Vagina (tissue), 2 donors: ENCODE measurements around the gene NAA80. TPM values are rescaled to one million over a fixed set of nuclear protein-coding genes. Genes with fewer than 3 reads are reported as not detected.

Experiments used
- DNase-seq, 2 donors: peaks; one replicate each; pipeline ENCODE4 v3.0.0-alpha.2; 2017; ENCODE audit errors: extremely low spot score in 2 of 2
- H3K27ac ChIP-seq: fragments of 200-600 bp; sonication (generic); one replicate; pipeline ENCODE4 v1.5.1; 2019
- H3K27me3 ChIP-seq: fragments of 200-600 bp; sonication (generic); one replicate; pipeline ENCODE4 v1.5.1; 2019
- H3K36me3 ChIP-seq, 2 donors: fragments of 200-600 bp; sonication (generic); one replicate each; pipeline ENCODE4 v1.5.1; 2017 to 2019
- H3K4me1 ChIP-seq: fragments of 200-600 bp; sonication (generic); one replicate; pipeline ENCODE4 v1.5.1; 2019
- H3K4me3 ChIP-seq, 2 donors: fragments of 200-600 bp; sonication (generic); 1 replicate in 1 of 2; 2 replicates in 1 of 2; pipeline ENCODE4 v1.5.1; 2016 to 2019
- H3K9me3 ChIP-seq: fragments of 200-600 bp; sonication (generic); one replicate; pipeline ENCODE4 v1.5.1; 2019
- POLR2A ChIP-seq, 2 donors: fragments of 450-650 bp; IDR thresholded peaks; one replicate each; pipeline ENCODE4 v1.6.1; 2017; ENCODE audit warnings: antibody characterized with exemption in 2 of 2, mild to moderate bottlenecking in 2 of 2, moderate library complexity in 2 of 2
- POLR2AphosphoS5 ChIP-seq, 2 donors: sonication (generic); formaldehyde crosslinking; IDR thresholded peaks; one replicate each; pipeline ENCODE4 v1.9.0; 2017; ENCODE audit warnings: antibody characterized with exemption in 2 of 2, mild to moderate bottlenecking in 2 of 2, low read depth in 1 of 2; ENCODE audit not compliant: insufficient read depth in 1 of 2
- intact Hi-C: fragments of 100-400 bp; cut with DNase I; formaldehyde crosslinking; loops from one replicate; pipeline ENCODE4 v1.15.1; 2023
- total RNA-seq: library from RNA; depleted of rRNA; stranded (reverse); fragments of >200 nt; gene quantifications from one replicate; pipeline ENCODE4 v1.2.3, GENCODE V29; 2016
- TF ChIP-seq, protein P1 (sequence below), 3 experiments: fragments of 450-650 bp in 2 of 3; fragments of 200-600 bp in 1 of 3; sonication (generic) in 1 of 3; IDR thresholded peaks; one replicate each; pipeline ENCODE4 v1.5.1; 2017 to 2019; ENCODE audit warnings: antibody characterized with exemption in 3 of 3, mild to moderate bottlenecking in 2 of 3, moderate library complexity in 2 of 3

Gene NAA80
- total RNA-seq, 1 donor from 2014 or later: 10.1 TPM

DNA sequence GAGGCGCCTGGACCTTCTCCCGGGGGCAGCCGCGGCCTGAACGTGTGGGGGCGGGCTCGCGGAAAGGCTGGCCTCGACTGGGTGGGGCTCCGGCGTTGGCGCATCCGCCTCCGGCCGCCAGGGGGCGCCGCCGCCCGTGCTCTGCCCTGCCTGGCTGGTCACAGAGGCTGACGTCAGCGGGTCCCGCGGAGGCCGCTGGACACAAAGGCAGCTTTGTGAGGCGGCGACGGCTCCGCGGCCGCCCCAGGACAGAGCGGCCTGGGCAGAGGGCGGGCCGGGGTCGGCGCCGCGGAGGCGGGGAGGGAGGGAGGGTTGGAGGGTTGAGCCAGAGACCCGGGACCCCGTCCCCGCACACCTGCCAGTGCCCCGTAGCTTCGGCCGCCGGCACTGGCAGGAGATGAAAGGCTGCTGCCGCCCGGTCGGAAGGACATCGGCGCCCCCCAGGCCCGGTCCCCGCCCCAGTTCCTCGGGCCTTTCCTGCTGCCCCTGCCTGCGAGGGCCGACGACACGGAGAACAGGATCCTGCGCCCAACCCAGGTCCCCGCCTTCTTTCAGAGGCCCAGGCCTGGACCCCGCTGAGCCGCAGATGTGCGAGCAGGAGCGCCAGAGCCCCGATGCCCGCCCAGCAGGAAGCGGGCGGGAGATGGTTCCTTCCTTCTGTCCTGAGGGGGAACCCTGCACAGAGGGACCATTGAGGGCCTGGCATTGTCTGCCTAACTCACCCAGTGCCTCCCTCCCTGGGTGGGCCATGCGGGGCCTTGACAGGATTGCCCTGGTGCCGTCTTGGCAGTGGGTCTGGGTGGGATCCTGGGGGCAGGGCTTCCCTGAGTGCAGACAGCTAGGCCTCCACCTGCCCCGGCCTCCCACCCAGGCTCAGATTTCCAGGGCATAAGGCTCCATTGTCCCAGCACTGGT lies 38.9 kb downstream of the NAA80 start:
- TF ChIP-seq POLR2A (IDR thresholded peaks at IDR 0.05) (peak in 1 of 2 donors; percentile 82), POLR2AphosphoS5 (IDR thresholded peaks at IDR 0.05; ENCODE audit: insufficient read depth in 1 of 2, low read depth in 1 of 2) (peak in 1 of 2 donors; percentile 71)
- TF ChIP-seq, protein P1, sequence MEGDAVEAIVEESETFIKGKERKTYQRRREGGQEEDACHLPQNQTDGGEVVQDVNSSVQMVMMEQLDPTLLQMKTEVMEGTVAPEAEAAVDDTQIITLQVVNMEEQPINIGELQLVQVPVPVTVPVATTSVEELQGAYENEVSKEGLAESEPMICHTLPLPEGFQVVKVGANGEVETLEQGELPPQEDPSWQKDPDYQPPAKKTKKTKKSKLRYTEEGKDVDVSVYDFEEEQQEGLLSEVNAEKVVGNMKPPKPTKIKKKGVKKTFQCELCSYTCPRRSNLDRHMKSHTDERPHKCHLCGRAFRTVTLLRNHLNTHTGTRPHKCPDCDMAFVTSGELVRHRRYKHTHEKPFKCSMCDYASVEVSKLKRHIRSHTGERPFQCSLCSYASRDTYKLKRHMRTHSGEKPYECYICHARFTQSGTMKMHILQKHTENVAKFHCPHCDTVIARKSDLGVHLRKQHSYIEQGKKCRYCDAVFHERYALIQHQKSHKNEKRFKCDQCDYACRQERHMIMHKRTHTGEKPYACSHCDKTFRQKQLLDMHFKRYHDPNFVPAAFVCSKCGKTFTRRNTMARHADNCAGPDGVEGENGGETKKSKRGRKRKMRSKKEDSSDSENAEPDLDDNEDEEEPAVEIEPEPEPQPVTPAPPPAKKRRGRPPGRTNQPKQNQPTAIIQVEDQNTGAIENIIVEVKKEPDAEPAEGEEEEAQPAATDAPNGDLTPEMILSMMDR (IDR thresholded peaks at IDR 0.05): peak; percentile 92 to 99 (median 95)
- Histone ChIP-seq H3K27me3 (no peaks in the 10 kb centered on the region), H3K27ac (peak overlapping the region; percentile 98), H3K36me3 (peaks cover 0 to 27% of the 10 kb centered on the region in 2 donors), H3K4me1 (peaks cover 57% of the 10 kb centered on the region), H3K4me3 (peak overlapping the region; percentile 54 to 61), H3K9me3 (no peaks in the 10 kb centered on the region)
- no peak for DNase-seq
- intact Hi-C loops: no loop called here

GRCh38 chr3:50259432-50260026 lies 39.7 kb downstream of the NAA80 start:
- H3K4me3 ChIP-seq: peak overlapping the region in 1 of 2 donors; percentile 54
- H3K27ac ChIP-seq: peak overlapping the region; percentile 98
- H3K27me3 ChIP-seq: no peaks in the 10 kb centered on the region
- intact Hi-C loops: loop anchor here (5.0 kb wide), 1 partner anchor 63 kb away; the partner anchor contains the start of gene HYAL2
- TF ChIP-seq POLR2AphosphoS5 (IDR thresholded peaks at IDR 0.05; ENCODE audit: insufficient read depth in 1 of 2, low read depth in 1 of 2) (no peak), POLR2A (IDR thresholded peaks at IDR 0.05) (no peak)
- TF ChIP-seq, protein P1 (IDR thresholded peaks at IDR 0.05): no peak
- no peak for DNase-seq
- peaks cover 57% of the 10 kb centered on the region for H3K4me1 ChIP-seq
- H3K9me3 ChIP-seq: no peaks in the 10 kb centered on the region
- H3K36me3 ChIP-seq: peaks cover 0 to 27% of the 10 kb centered on the region in 2 donors

- intact Hi-C loops: loop anchor here (5.0 kb wide), 1 partner anchor 63 kb away; the partner anchor contains the start of gene HYAL2
- peaks cover 57% of the 10 kb centered on the region for H3K4me1 ChIP-seq
- DNase-seq: no peak
- TF ChIP-seq, protein P1 (IDR thresholded peaks at IDR 0.05): no peak
- TF ChIP-seq POLR2A (IDR thresholded peaks at IDR 0.05) (no peak), POLR2AphosphoS5 (IDR thresholded peaks at IDR 0.05; ENCODE audit: insufficient read depth in 1 of 2, low read depth in 1 of 2) (no peak)
- peak overlapping the region; percentile 98 for H3K27ac ChIP-seq
- H3K9me3 ChIP-seq: no peaks in the 10 kb centered on the region
- no peak overlapping the region for H3K4me3 ChIP-seq
- no peaks in the 10 kb centered on the region for H3K27me3 ChIP-seq
- H3K36me3 ChIP-seq: peaks cover 0 to 27% of the 10 kb centered on the region in 2 donors
These were observed 40.2 kb downstream of the NAA80 start for GRCh38 chr3:50258979-50259378.

DNA sequence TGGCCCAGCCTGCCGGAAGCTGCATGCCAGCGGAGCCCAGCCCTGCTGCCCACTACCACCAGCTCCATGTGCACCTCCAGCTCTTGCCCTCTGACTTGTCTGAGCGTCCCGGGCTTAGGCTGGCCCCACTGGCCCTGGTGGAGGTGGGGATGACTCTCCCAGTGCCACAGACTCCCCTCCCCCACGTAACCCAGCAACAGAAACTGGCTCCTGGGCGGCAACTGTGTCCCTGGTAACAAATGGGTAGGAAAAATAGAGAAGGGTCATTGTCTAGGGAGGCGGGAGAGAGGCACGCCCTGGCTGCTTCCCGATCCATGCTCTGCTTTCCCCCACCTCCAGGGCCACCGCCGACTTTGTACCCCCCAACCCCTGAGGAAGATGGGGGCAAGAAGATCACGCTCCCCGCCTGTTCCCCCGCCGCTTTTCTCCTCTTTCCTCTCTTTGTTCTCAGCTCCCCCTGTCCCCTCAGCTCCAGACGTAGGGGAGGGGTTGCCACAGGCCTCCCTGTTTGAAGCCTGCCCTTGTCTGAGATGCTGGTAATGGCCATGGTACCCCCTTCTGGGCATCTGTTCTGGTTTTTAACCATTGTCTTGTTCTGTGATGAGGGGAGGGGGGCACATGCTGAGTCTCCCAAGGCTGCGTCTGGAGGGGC lies 41.0 kb downstream of the NAA80 start:
- DNase-seq: no peak
- Histone ChIP-seq H3K27me3 (no peaks in the 10 kb centered on the region), H3K4me1 (peaks cover 58% of the 10 kb centered on the region), H3K9me3 (no peaks in the 10 kb centered on the region), H3K4me3 (no peak overlapping the region), H3K27ac (peak overlapping the region; percentile 98), H3K36me3 (peaks cover 0 to 28% of the 10 kb centered on the region in 2 donors)
- intact Hi-C loops: loop anchor here (5.0 kb wide), 1 partner anchor 64 kb away; the partner anchor contains the start of gene HYAL2
- TF ChIP-seq POLR2AphosphoS5 (IDR thresholded peaks at IDR 0.05; ENCODE audit: insufficient read depth in 1 of 2, low read depth in 1 of 2) (no peak), POLR2A (IDR thresholded peaks at IDR 0.05) (no peak)
- TF ChIP-seq, protein P1 (IDR thresholded peaks at IDR 0.05): no peak
